Fibroblast of lung (primary cell): Measurements from ENCODE around the gene NOD1. TPM values are rescaled to one million over a fixed set of nuclear protein-coding genes. Genes with fewer than 3 reads are reported as not detected.

Experiments used
- DNase-seq, 2 donors: peaks; one replicate each; pipeline versions ENCODE4 v3.0.0 to v3.0.0-alpha.2; 2010; ENCODE audit warnings: low read depth in 2 of 2
- H2AFZ ChIP-seq: 2 replicates; pipeline ENCODE4 v1.5.1; 2012; ENCODE audit warnings: low read length, control low read depth, inconsistent platforms
- H3K27ac ChIP-seq: 2 replicates; pipeline ENCODE4 v1.5.1; 2011; ENCODE audit warnings: low read length, control low read depth; ENCODE audit not compliant: insufficient read depth
- H3K27me3 ChIP-seq: 2 replicates; pipeline ENCODE4 v1.5.1; 2011; ENCODE audit warnings: mild to moderate bottlenecking, low read length; ENCODE audit not compliant: control insufficient read depth, insufficient read depth
- H3K36me3 ChIP-seq: 2 replicates; pipeline ENCODE4 v1.5.1; 2011; ENCODE audit warnings: low read length; ENCODE audit not compliant: control insufficient read depth, insufficient read depth
- H3K4me1 ChIP-seq: 2 replicates; pipeline ENCODE4 v1.5.1; 2011; ENCODE audit warnings: low read length; ENCODE audit not compliant: control insufficient read depth, insufficient read depth; ENCODE audit errors: extremely low read depth
- H3K4me2 ChIP-seq: 2 replicates; pipeline ENCODE4 v1.5.1; 2011; ENCODE audit warnings: low read length, control low read depth; ENCODE audit not compliant: insufficient read depth; ENCODE audit errors: extremely low read depth
- H3K4me3 ChIP-seq, 4 experiments: fragments of 200-600 bp in 1 of 4; sonication (generic) in 1 of 4; replicated peaks in 1 of 4; 2 replicates each; pipeline ENCODE4 v1.5.1; 2011 to 2016; ENCODE audit warnings: low read length in 4 of 4, low read depth in 3 of 4, mild to moderate bottlenecking in 3 of 4, control low read depth in 2 of 4, inconsistent platforms in 1 of 4, mixed read lengths in 1 of 4; ENCODE audit not compliant: insufficient read depth in 1 of 4; ENCODE audit errors: control extremely low read depth in 1 of 4
- H3K79me2 ChIP-seq: 2 replicates; pipeline ENCODE4 v1.5.1; 2012; ENCODE audit warnings: mild to moderate bottlenecking, low read length, inconsistent platforms; ENCODE audit not compliant: control insufficient read depth, insufficient read depth
- H3K9ac ChIP-seq: 2 replicates; pipeline ENCODE4 v1.5.1; 2011; ENCODE audit warnings: mild to moderate bottlenecking, low read length, control low read depth; ENCODE audit not compliant: insufficient read depth
- H3K9me3 ChIP-seq: 2 replicates; pipeline ENCODE4 v1.5.1; 2012; ENCODE audit warnings: low read depth, low read length; ENCODE audit not compliant: control insufficient read depth, insufficient read depth
- H4K20me1 ChIP-seq: 2 replicates; pipeline ENCODE4 v1.5.1; 2011; ENCODE audit warnings: low read length; ENCODE audit not compliant: control insufficient read depth, insufficient read depth; ENCODE audit errors: extremely low read depth
- EZH2 ChIP-seq: IDR thresholded peaks from 2 replicates; pipeline ENCODE4 v1.5.1; 2012; ENCODE audit warnings: low read length, control low read depth, mild to moderate bottlenecking; ENCODE audit errors: missing control alignments
- polyA plus RNA-seq, 2 donors: library from polyadenylated mRNA; depleted of rRNA in 1 of 2; stranded (reverse) in 1 of 2; unstranded in 1 of 2; fragments of >200 nt; gene quantifications; 2 replicates each; pipeline ENCODE4 v1.2.1, GENCODE V29; 2011 to 2012; ENCODE audit warnings: missing spikeins in 1 of 2
- total RNA-seq: library from RNA; depleted of rRNA; stranded (reverse); fragments of >200 nt; gene quantifications from 2 replicates; pipeline ENCODE4 v1.2.1, GENCODE V29; 2014
- TF ChIP-seq, protein P1 (sequence below), 2 donors: IDR thresholded peaks in 1 of 2; conservative IDR thresholded peaks in 1 of 2; 1 replicate in 1 of 2; 2 replicates in 1 of 2; pipeline ENCODE4 v1.5.1; 2011 to 2012; ENCODE audit warnings: low read length in 2 of 2, control low read depth in 1 of 2, inconsistent platforms in 1 of 2, low read depth in 1 of 2, mild to moderate bottlenecking in 1 of 2

NOD1 gene
- total and polyA plus RNA-seq, 2 donors (not counting 1 experiment from before 2014, with no cell fraction given), result 3.3 to 7.3 TPM

GRCh38 chr7:30379741-30380140, 98.8 kb downstream of the NOD1 start:
- DNase-seq, result no peak

GRCh38 chr7:30379131-30379530, 99.5 kb downstream of the NOD1 start:
- Histone ChIP-seq H3K27me3 (no peaks in the 10 kb centered on the region), H3K79me2 (no peaks in the 10 kb centered on the region), H3K4me2 (no peak overlapping the region), H3K4me1 (no peaks in the 10 kb centered on the region), H3K9ac (no peak overlapping the region), H3K9me3 (no peaks in the 10 kb centered on the region), H3K4me3 (no peak overlapping the region), H3K27ac (no peak overlapping the region), H4K20me1 (no peaks in the 10 kb centered on the region), H3K36me3 (no peaks in the 10 kb centered on the region), H2AFZ (no peak overlapping the region)
- DNase-seq, result peak; percentile 21 to 42
- TF ChIP-seq, protein P1, sequence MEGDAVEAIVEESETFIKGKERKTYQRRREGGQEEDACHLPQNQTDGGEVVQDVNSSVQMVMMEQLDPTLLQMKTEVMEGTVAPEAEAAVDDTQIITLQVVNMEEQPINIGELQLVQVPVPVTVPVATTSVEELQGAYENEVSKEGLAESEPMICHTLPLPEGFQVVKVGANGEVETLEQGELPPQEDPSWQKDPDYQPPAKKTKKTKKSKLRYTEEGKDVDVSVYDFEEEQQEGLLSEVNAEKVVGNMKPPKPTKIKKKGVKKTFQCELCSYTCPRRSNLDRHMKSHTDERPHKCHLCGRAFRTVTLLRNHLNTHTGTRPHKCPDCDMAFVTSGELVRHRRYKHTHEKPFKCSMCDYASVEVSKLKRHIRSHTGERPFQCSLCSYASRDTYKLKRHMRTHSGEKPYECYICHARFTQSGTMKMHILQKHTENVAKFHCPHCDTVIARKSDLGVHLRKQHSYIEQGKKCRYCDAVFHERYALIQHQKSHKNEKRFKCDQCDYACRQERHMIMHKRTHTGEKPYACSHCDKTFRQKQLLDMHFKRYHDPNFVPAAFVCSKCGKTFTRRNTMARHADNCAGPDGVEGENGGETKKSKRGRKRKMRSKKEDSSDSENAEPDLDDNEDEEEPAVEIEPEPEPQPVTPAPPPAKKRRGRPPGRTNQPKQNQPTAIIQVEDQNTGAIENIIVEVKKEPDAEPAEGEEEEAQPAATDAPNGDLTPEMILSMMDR (conservative IDR thresholded peaks at IDR 0.05 in 1 of 2, IDR thresholded peaks at IDR 0.05 in 1 of 2; ENCODE audit: low read depth in 1 of 2, low read length in 2 of 2), result no peak
- TF ChIP-seq EZH2, result no peak

More at GRCh38 chr7:30379741-30380140, 98.8 kb downstream of the NOD1 start:
- H3K27me3 ChIP-seq, result no peaks in the 10 kb centered on the region
- no peak overlapping the region for H3K4me3 ChIP-seq
- no peaks in the 10 kb centered on the region for H4K20me1 ChIP-seq
- no peak overlapping the region for H2AFZ ChIP-seq
- no peaks in the 10 kb centered on the region for H3K36me3 ChIP-seq
- no peaks in the 10 kb centered on the region for H3K9me3 ChIP-seq
- no peaks in the 10 kb centered on the region for H3K4me1 ChIP-seq
- H3K9ac ChIP-seq, result no peak overlapping the region
- no peak overlapping the region for H3K4me2 ChIP-seq
- no peaks in the 10 kb centered on the region for H3K79me2 ChIP-seq
- no peak for TF ChIP-seq EZH2
- TF ChIP-seq, protein P1 (conservative IDR thresholded peaks at IDR 0.05 in 1 of 2, IDR thresholded peaks at IDR 0.05 in 1 of 2; ENCODE audit: low read depth in 1 of 2, low read length in 2 of 2), result no peak
- H3K27ac ChIP-seq, result no peak overlapping the region

DNA sequence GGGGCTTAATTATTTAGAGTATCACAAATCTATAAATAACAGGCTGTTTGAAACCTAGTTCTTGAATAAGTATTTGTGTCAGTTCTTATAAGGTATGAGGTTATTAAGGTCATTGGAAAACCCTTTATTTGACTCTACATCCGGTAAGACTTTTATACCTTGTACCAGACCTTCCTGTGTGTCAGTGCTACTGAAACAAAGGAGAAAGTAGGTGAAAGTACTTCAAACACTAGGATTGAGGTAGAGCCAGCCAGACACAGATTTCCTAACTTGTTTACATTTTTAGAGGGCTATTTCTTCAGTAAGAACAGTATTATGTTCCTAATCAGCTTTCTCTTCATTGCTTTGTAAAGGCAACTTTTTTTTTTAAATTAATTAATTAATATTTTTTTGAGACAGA, 100.3 kb downstream of the NOD1 start:
- no peaks in the 10 kb centered on the region for H4K20me1 ChIP-seq
- no peaks in the 10 kb centered on the region for H3K27me3 ChIP-seq
- no peaks in the 10 kb centered on the region for H3K36me3 ChIP-seq
- H2AFZ ChIP-seq, result no peak overlapping the region
- no peak overlapping the region for H3K4me3 ChIP-seq
- TF ChIP-seq, protein P1 (conservative IDR thresholded peaks at IDR 0.05 in 1 of 2, IDR thresholded peaks at IDR 0.05 in 1 of 2; ENCODE audit: low read depth in 1 of 2, low read length in 2 of 2), result no peak
- TF ChIP-seq EZH2, result no peak
- H3K27ac ChIP-seq, result no peak overlapping the region
- no peak overlapping the region for H3K4me2 ChIP-seq
- no peak overlapping the region for H3K9ac ChIP-seq
- H3K4me1 ChIP-seq, result no peaks in the 10 kb centered on the region
- DNase-seq, result no peak
- no peaks in the 10 kb centered on the region for H3K79me2 ChIP-seq
- no peaks in the 10 kb centered on the region for H3K9me3 ChIP-seq

Other genes starting within 250 kb of the NOD1 start
- 7.2 and 7.9 TPM in 2 replicates for gene ZNRF2, start 194.2 kb downstream of the NOD1 start, total RNA-seq
- gene ZNRF2, start 194.2 kb downstream of the NOD1 start, polyA plus RNA-seq, result 2.1 and 2.6 TPM in 2 replicates
- 24.6 and 33.1 TPM in 2 replicates for gene GGCT, start 26.0 kb upstream of the NOD1 start, total RNA-seq
- 21.6 and 23.2 TPM in 2 replicates for gene GGCT, start 26.0 kb upstream of the NOD1 start, polyA plus RNA-seq
- gene GARS1, start 116.1 kb upstream of the NOD1 start, total RNA-seq, result 226 and 322 TPM in 2 replicates
- gene GARS1, start 116.1 kb upstream of the NOD1 start, polyA plus RNA-seq, result 669 and 712 TPM in 2 replicates
- gene CRHR2, start 203.7 kb upstream of the NOD1 start, total RNA-seq, result not detected in 2 replicates
- not detected in 2 replicates for gene CRHR2, start 203.7 kb upstream of the NOD1 start, polyA plus RNA-seq